Neural progenitor cell (in vitro differentiated cells): ENCODE measurements around the gene CLP1. TPM values are rescaled to one million over a fixed set of nuclear protein-coding genes. Genes with fewer than 3 reads are reported as not detected.
A peak's percentile ranks its signal among the peaks of the same experiment; 100 is the strongest.

Experiments
- DNase-seq: peaks from one replicate; pipeline ENCODE4 v3.0.0-alpha.2; 2016; ENCODE audit warnings: low spot score
- H2AFZ ChIP-seq: fragments of 200-600 bp; sonication (generic); replicated peaks from 2 replicates; pipeline ENCODE4 v1.6.1; 2016; ENCODE audit warnings: antibody characterized with exemption
- H3F3A ChIP-seq: fragments of 200-600 bp; sonication (generic); 2 replicates; pipeline ENCODE4 v1.6.1; 2016; ENCODE audit warnings: antibody characterized with exemption, low read depth
- H3K27ac ChIP-seq: fragments of 200-600 bp; sonication (generic); 2 replicates; pipeline ENCODE4 v1.5.1; 2016; ENCODE audit warnings: mild to moderate bottlenecking
- H3K27me3 ChIP-seq: fragments of 200-600 bp; sonication (generic); 2 replicates; pipeline ENCODE4 v1.6.1; 2016; ENCODE audit warnings: mild to moderate bottlenecking, moderate library complexity
- H3K36me3 ChIP-seq: fragments of 200-600 bp; sonication (generic); 2 replicates; pipeline ENCODE4 v1.5.1; 2016
- H3K4me1 ChIP-seq: fragments of 200-600 bp; sonication (generic); 2 replicates; pipeline ENCODE4 v1.6.1; 2016; ENCODE audit warnings: mixed run types
- H3K4me2 ChIP-seq: fragments of 200-600 bp; sonication (generic); 2 replicates; pipeline ENCODE4 v1.6.1; 2016
- H3K4me3 ChIP-seq: fragments of 200-600 bp; sonication (generic); 2 replicates; pipeline ENCODE4 v1.5.1; 2016
- H3K79me2 ChIP-seq: fragments of 200-600 bp; sonication (generic); 2 replicates; pipeline ENCODE4 v1.6.1; 2016; ENCODE audit warnings: low read depth
- H3K9ac ChIP-seq: fragments of 200-600 bp; sonication (generic); 2 replicates; pipeline ENCODE4 v1.6.1; 2016
- H3K9me3 ChIP-seq: fragments of 200-600 bp; sonication (generic); 2 replicates; pipeline ENCODE4 v1.5.1; 2016; ENCODE audit warnings: low read depth
- H4K20me1 ChIP-seq: fragments of 200-600 bp; sonication (generic); 2 replicates; pipeline ENCODE4 v1.6.1; 2016; ENCODE audit warnings: low read depth
- H3K27ac Mint-ChIP-seq: 3 replicates; pipeline ENCODE4 v1.8.0; 2021; ENCODE audit warnings: mixed read lengths
- H3K27me3 Mint-ChIP-seq: 2 replicates; pipeline ENCODE4 v1.8.0; 2022; ENCODE audit warnings: low read depth, mild to moderate bottlenecking, inconsistent platforms, moderate library complexity, mixed read lengths; ENCODE audit not compliant: insufficient read depth
- H3K36me3 Mint-ChIP-seq: 3 replicates; pipeline ENCODE4 v1.8.0; 2021; ENCODE audit warnings: mixed read lengths
- H3K4me1 Mint-ChIP-seq: 3 replicates; pipeline ENCODE4 v1.8.0; 2021; ENCODE audit warnings: mixed read lengths
- H3K4me3 Mint-ChIP-seq: 3 replicates; pipeline ENCODE4 v1.8.0; 2021; ENCODE audit warnings: mild to moderate bottlenecking, moderate library complexity, mixed read lengths
- H3K9me3 Mint-ChIP-seq: 3 replicates; pipeline ENCODE4 v1.8.0; 2020; ENCODE audit warnings: mixed read lengths
- CTCF ChIP-seq: fragments of 200-600 bp; sonication (generic); IDR thresholded peaks from 2 replicates; pipeline ENCODE4 v1.5.1; 2017; ENCODE audit warnings: antibody characterized with exemption, mild to moderate bottlenecking
- EZH2 ChIP-seq: fragments of 200-600 bp; sonication (generic); IDR thresholded peaks from 2 replicates; pipeline ENCODE4 v1.6.1; 2017; ENCODE audit warnings: antibody characterized with exemption, mild to moderate bottlenecking, moderate library complexity
- EZH2phosphoT487 ChIP-seq: fragments of 200-600 bp; sonication (generic); IDR thresholded peaks from 2 replicates; pipeline ENCODE4 v1.6.1; 2017; ENCODE audit warnings: antibody characterized with exemption
- total RNA-seq: library from RNA; depleted of rRNA; stranded (reverse); fragments of >200 nt; gene quantifications from 2 replicates; pipeline ENCODE4 v1.2.3, GENCODE V29; 2015; ENCODE audit warnings: low replicate concordance

Gene CLP1
- total RNA-seq, 1 donor from 2014 or later: 18.0 TPM

DNA sequence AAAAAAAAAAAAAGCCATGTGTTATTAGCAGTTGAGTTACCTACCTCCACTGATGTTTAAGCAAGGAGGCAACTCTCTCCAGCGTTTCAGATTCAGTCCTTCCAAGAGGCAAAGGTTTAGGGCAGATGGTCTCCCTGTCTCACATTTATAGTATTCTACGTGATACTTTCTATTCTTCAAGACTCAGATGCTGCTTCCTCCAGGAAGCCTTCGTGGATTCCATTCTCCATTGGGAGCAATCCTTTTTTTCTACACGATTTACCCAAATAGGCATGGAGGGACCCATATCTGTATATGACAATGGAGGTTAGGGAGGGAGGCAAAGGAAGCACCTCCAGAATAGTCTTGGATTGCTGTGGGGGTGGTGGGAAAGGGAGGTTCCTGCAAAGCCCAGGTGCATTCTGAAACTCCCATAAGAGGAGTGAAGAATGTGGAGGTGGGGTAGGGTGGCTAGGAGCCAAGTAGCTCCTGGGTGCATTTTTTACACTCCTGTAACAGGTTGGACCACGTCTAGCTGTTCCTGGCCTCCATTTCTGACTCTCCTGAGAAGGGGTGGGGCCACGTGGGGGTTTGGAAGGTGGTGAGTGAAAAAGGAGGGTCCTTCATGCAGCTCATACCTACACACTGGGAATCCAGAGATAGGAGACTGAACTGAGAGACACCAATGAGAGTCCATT lies 24.0 kb upstream of the CLP1 start:
- H4K20me1 ChIP-seq: no peaks in the 10 kb centered on the region
- H3K4me1 ChIP-seq: peaks cover 14% of the 10 kb centered on the region
- TF ChIP-seq EZH2phosphoT487 (no peak), CTCF (no peak), EZH2 (no peak)
- H3K27me3 Mint-ChIP-seq: peaks cover 13% of the 10 kb centered on the region
- H3K27me3 ChIP-seq: no peaks in the 10 kb centered on the region
- H3K4me3 ChIP-seq: no peak overlapping the region
- H3K9ac ChIP-seq: no peak overlapping the region
- H3K36me3 ChIP-seq: no peaks in the 10 kb centered on the region
- peak overlapping the region; percentile 12 for H3K4me3 Mint-ChIP-seq
- no peak overlapping the region for H3K27ac ChIP-seq
- peaks cover 18% of the 10 kb centered on the region for H3F3A ChIP-seq
- H2AFZ ChIP-seq: no peak overlapping the region
- H3K79me2 ChIP-seq: peaks cover 17% of the 10 kb centered on the region
- H3K9me3 ChIP-seq: no peaks in the 10 kb centered on the region
- H3K4me1 Mint-ChIP-seq: peaks cover 17% of the 10 kb centered on the region
- peaks cover 5% of the 10 kb centered on the region for H3K9me3 Mint-ChIP-seq
- H3K4me2 ChIP-seq: no peak overlapping the region
- no peak overlapping the region for H3K27ac Mint-ChIP-seq
- no peaks in the 10 kb centered on the region for H3K36me3 Mint-ChIP-seq
- DNase-seq: no peak

GRCh38 chr11:57634311-57634710 lies 23.3 kb upstream of the CLP1 start:
- Histone ChIP-seq H3K79me2 (peaks cover 25% of the 10 kb centered on the region), H3K9ac (no peak overlapping the region), H3K27ac (no peak overlapping the region), H3K4me3 (no peak overlapping the region), H3K4me2 (no peak overlapping the region), H3F3A (peaks cover 25% of the 10 kb centered on the region), H3K9me3 (no peaks in the 10 kb centered on the region), H3K27me3 (no peaks in the 10 kb centered on the region), H2AFZ (no peak overlapping the region), H3K36me3 (no peaks in the 10 kb centered on the region), H4K20me1 (no peaks in the 10 kb centered on the region), H3K4me1 (peaks cover 14% of the 10 kb centered on the region)
- peaks cover 16% of the 10 kb centered on the region for H3K27me3 Mint-ChIP-seq
- no peak for TF ChIP-seq CTCF
- no peak for TF ChIP-seq EZH2phosphoT487
- no peak for TF ChIP-seq EZH2
- peaks cover 15% of the 10 kb centered on the region for H3K4me1 Mint-ChIP-seq
- no peak overlapping the region for H3K4me3 Mint-ChIP-seq
- no peaks in the 10 kb centered on the region for H3K36me3 Mint-ChIP-seq
- DNase-seq: no peak
- no peak overlapping the region for H3K27ac Mint-ChIP-seq
- H3K9me3 Mint-ChIP-seq: peaks cover under 1% of the 10 kb centered on the region

DNA sequence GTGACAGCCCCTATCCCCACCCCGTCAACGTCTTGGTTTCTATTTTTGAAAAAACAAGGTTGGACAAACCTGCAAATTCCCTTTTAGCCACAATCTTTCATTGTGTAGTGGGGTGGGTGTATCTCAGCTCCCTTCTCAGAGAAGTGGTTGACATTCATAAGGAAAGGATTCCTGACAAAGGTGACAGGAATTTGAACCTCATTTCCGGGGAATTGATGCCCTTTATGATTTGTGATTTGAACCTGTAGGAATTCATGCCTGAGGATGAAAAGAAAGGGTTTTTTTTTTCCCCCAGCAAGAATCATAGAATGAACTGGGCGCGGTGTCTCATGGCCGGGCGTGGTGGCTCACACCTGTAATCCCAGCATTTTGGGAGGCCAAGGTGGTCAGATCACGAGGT lies 22.3 kb upstream of the CLP1 start:
- no peaks in the 10 kb centered on the region for H3K36me3 Mint-ChIP-seq
- no peak overlapping the region for H3K27ac ChIP-seq
- no peaks in the 10 kb centered on the region for H3K36me3 ChIP-seq
- no peak for DNase-seq
- H3K9me3 Mint-ChIP-seq: no peaks in the 10 kb centered on the region
- H3K4me2 ChIP-seq: no peak overlapping the region
- no peak overlapping the region for H2AFZ ChIP-seq
- peaks cover 34% of the 10 kb centered on the region for H3F3A ChIP-seq
- peaks cover 16% of the 10 kb centered on the region for H3K27me3 Mint-ChIP-seq
- H3K9me3 ChIP-seq: no peaks in the 10 kb centered on the region
- no peak for TF ChIP-seq CTCF
- TF ChIP-seq EZH2phosphoT487: no peak
- TF ChIP-seq EZH2: no peak
- no peak overlapping the region for H3K27ac Mint-ChIP-seq
- no peaks in the 10 kb centered on the region for H3K27me3 ChIP-seq
- peaks cover 19% of the 10 kb centered on the region for H3K4me1 Mint-ChIP-seq
- H3K4me1 ChIP-seq: peaks cover 15% of the 10 kb centered on the region
- no peak overlapping the region for H3K4me3 ChIP-seq
- no peak overlapping the region for H3K9ac ChIP-seq
- no peak overlapping the region for H3K4me3 Mint-ChIP-seq
- H3K79me2 ChIP-seq: peaks cover 33% of the 10 kb centered on the region
- H4K20me1 ChIP-seq: peaks cover 7% of the 10 kb centered on the region
